OCI-LY3 (cell line): ENCODE data around the gene ZNF385D.

Experiments used
- EZH2phosphoT487 ChIP-seq: fragments of 200-600 bp; shearing (Covaris generic); IDR thresholded peaks from 2 replicates; pipeline ENCODE4 v1.6.1; 2018; ENCODE audit warnings: antibody characterized with exemption, mixed run types, low read depth
- TF ChIP-seq, protein P1 (sequence below): fragments of 200-600, 300-600 bp; sonication (generic); IDR thresholded peaks from 2 replicates; pipeline ENCODE4 v1.5.1; 2014; ENCODE audit warnings: antibody characterized with exemption, low read length, low read depth

- TF ChIP-seq, protein P1, sequence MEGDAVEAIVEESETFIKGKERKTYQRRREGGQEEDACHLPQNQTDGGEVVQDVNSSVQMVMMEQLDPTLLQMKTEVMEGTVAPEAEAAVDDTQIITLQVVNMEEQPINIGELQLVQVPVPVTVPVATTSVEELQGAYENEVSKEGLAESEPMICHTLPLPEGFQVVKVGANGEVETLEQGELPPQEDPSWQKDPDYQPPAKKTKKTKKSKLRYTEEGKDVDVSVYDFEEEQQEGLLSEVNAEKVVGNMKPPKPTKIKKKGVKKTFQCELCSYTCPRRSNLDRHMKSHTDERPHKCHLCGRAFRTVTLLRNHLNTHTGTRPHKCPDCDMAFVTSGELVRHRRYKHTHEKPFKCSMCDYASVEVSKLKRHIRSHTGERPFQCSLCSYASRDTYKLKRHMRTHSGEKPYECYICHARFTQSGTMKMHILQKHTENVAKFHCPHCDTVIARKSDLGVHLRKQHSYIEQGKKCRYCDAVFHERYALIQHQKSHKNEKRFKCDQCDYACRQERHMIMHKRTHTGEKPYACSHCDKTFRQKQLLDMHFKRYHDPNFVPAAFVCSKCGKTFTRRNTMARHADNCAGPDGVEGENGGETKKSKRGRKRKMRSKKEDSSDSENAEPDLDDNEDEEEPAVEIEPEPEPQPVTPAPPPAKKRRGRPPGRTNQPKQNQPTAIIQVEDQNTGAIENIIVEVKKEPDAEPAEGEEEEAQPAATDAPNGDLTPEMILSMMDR, result no peak
- TF ChIP-seq EZH2phosphoT487, result no peak
Observed at GRCh38 chr3:21462141-21462540, 288.9 kb downstream of the ZNF385D start.
